ENCODE data around the gene AGAP9.
"Not testable (repeated sequence)": the region's sequence is repeated elsewhere in the genome, so short reads cannot be mapped to it uniquely, and the experiment has no call there.

Gene AGAP9

DNA sequence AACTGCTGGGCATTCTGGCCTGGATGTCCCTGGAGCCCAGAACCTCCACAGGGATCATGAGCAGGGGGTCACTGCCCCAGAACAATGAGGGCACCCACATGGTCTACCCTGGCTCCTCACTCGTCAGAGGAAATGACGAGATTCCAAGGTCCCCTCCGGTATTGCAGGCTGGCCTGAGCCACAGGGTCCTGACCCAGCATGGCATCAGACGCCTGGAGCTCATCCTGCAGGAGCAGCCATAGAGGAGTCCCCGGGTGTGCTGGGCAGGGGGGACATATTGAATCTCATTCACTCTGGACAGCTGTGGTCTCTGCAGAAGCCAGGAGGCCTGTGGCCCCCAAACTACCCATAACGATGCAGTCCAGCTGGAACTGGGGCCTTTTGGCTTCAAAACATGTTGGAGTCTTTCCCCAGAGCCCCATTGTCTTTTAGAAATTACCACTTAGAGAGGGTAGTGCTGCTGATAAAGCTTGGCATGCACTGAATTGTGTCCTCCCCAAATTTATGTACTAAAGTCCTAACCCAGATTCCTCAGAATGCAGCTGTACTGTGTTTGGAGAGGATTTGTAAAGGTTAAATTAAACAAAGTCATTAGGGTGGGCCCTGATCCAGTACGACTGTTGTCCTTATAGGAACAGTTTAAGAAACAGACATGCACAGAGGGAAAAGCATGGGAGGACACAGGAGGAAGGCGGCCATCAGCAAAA lies 67.2 kb downstream of the AGAP9 start:
- no peak for DNase-seq

DNA sequence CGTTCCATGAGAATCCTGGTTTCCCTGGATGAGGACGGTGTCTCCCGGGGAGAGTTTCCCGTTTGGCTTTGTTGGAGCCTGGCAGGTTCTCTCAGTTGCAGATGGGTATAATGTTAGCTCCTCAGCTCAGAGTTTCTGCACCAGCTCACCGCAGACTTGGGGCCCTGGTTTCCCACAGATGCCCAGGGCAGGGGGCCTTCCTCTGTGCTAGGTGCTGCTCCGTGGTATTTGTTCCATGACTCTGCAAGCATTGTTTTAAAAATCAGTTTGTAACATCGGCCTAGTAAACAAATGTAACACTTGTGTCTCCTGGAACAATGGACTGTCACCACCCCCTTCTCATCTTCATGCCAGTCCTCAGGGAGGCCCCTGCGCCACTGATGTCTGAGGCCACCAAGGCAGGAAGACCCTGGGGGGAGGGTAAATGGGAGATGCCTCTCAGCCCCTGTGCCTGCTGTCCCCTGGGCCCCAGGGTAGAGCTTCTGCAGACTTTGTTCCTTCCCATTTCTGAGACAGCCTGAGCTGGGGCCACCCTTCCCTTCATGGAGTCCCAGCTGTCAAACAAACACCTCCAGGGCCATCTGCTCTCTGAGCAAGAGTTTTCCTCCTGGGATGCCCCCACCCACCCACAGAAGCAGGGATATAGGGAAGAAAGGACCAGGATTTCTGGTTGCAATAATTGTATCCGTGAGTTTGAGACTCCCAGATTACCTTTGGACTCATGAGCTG lies 67.9 kb downstream of the AGAP9 start:
- DNase-seq = not testable (repeated sequence)

DNA sequence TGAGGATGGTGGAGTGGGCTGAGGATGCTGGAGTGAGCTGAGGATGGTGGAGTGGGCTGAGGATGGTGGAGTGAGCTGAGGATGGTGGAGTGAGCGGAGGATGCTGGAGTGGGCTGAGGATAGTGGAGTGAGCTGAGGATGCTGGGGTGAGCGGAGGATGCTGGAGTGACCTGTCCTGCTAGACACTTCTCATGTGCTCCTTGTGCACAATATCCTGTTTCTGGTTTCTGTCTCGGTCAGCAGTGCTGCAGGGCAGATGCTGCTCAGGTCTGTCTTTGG lies 68.7 kb downstream of the AGAP9 start:
- no peak for DNase-seq

DNA sequence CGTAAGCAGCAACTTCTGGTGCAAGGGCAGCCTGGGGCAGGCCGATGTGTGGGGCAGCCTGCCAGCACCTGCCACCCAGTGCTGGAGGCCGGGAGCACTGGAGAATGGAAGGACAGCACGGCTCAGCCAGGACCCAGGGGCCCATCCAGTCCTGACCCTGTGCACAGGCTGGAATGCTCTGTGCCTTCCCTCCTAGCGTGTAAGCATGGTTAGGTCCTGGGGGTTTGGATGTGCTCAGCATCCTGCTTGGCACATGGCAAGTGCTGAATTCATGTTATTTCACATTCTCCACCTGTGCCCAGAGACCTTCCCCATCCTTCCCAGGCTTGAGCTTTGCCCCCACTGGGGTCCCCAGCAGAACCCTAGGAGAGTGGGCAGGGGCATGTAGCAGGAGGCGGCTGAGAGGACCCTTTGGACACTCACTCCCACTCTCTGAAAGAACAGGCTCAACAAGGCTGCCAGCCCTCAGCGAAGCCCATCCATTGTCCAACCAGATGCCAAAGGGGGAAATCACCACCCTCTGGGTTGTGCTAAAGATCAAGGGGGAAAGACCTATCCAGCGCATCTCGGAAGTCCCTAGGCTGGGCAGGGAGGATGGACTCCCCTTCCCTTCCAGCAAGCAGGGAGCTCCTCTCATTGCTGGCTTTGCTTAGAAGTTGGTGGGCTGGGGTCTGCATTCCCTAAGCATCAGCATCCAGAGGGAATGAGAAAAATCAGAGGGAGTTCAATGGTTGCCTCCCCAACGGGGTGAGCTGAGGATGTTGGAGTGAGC lies 69.2 kb downstream of the AGAP9 start:
- no peak for DNase-seq

DNA sequence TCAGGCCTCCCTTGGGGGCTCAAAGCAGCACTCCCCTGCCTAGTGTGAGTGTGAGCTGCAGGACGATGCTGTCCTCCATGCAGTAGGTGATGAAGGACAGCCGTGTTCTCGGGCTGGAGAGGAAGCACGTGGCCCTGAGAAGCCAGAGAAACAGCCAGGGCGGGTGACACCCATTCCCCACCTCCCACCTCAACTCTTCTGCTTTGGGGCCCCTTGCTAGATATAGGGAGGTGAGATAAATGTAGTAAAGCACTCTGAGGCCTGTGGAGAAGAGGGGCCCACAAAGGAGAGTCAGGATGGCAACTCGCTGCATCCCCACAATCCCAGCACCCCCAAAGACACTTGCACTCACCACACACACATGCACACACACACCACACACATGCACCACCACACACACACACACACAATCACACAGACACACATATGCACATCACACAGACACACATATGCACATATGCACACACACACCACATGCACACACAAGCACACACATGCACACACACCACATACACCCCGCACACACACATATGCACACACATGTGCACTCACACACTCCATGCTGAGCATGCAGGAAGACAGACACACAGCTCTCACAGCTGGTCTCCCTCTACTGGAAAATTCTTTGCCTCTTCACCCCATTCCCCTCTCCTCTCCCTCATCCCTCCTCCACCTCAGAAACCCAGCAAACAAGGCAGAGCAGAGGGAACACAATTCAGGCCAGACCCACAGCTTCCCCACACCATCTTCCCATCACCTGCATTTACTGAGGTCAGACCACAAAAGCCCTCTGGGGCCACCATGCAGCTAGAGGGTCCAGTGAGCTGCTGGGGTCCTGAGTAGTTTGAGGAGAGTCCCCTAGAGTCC lies 70.1 kb downstream of the AGAP9 start:
- DNase-seq = no peak

DNA sequence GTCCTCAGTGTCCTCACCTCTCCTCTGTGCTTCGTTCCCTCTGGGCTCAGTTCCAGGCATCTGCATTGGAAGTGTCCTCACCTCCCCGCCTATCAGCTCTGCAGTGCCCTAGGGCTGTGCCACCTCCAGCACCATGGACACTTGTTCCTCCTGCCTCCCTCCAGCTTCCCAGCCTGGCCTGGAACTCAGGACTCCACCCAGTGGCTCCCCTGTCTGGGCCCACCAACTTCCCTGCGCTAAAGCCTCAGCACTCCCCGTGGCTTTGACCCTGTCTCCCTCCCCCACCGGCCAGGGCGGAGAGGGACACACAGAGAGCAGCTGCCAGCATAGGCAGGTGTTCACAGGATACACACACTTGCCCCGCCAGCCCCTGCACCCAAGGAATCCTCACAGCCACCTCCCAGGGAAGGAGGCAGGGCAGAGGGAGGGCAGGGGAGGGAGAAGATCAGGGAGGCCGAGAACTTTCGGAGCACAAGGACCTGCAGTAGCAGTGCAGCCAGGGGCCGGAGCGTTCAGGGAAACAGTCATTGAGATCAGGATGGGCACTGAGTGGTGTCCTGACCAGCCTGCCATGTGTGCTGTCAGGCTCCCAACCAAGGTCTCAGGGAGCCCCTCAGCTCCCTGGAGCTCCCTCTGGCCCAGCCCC lies 70.8 kb downstream of the AGAP9 start:
- no peak for DNase-seq

DNA sequence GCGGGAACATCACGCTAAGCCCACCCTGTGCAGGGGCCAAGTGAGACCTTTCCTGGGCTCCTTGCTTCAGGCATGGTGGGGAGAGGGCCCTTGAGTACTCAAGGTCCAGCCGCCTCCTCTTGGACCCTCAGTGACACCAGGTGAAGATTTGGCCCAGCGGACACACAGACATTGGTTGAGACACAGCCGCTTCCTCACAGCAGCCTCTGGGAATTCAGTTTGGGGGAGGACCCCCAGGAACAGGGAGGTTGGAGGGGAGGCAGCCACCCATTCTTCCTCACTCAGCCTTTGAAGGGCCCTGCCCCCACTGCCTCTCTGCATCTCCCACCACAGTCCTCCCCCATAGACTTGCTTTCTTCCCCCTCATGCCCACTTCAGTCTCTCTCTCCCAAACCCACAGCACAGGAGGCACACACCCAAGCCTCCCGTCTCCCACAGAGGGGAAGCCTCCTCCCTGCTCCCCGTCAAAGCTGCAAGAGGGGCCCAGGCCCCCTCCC lies 71.4 kb downstream of the AGAP9 start:
- DNase-seq = no peak
